Endothelial cell (in vitro differentiated cells): ENCODE results near the gene MT1A. TPM values are rescaled to one million over a fixed set of nuclear protein-coding genes. Genes with fewer than 3 reads are reported as not detected.

ENCODE experiments used
- DNase-seq: peaks from one replicate; pipeline ENCODE4 v3.0.0; 2021; ENCODE audit warnings: low spot score
- H3K27ac Mint-ChIP-seq: one replicate; pipeline ENCODE4 v1.8.0; 2021; ENCODE audit warnings: mixed read lengths, inconsistent platforms; ENCODE audit not compliant: unreplicated experiment
- H3K27me3 Mint-ChIP-seq: one replicate; pipeline ENCODE4 v1.8.0; 2021; ENCODE audit warnings: mild to moderate bottlenecking, moderate library complexity, mixed read lengths, inconsistent platforms; ENCODE audit not compliant: unreplicated experiment
- H3K36me3 Mint-ChIP-seq: one replicate; pipeline ENCODE4 v1.8.0; 2021; ENCODE audit warnings: mild to moderate bottlenecking, low read depth, mixed read lengths, inconsistent platforms; ENCODE audit not compliant: unreplicated experiment
- H3K4me1 Mint-ChIP-seq: one replicate; pipeline ENCODE4 v1.8.0; 2021; ENCODE audit warnings: mild to moderate bottlenecking, mixed read lengths, inconsistent platforms; ENCODE audit not compliant: unreplicated experiment
- H3K4me3 Mint-ChIP-seq: one replicate; pipeline ENCODE4 v1.8.0; 2021; ENCODE audit warnings: mild to moderate bottlenecking, mixed read lengths, inconsistent platforms; ENCODE audit not compliant: unreplicated experiment
- H3K9me3 Mint-ChIP-seq: one replicate; pipeline ENCODE4 v1.8.0; 2021; ENCODE audit warnings: mixed read lengths, inconsistent platforms; ENCODE audit not compliant: unreplicated experiment
- total RNA-seq: library from RNA; stranded (reverse); fragmentation: NEBNext Ultra II Directional; extraction: Animal tissue kit (Norgen Biotek cat#: 25700); gene quantifications from one replicate; pipeline ENCODE4 v1.2.1, GENCODE V29; 2021; ENCODE audit not compliant: unreplicated experiment
- TF ChIP-seq, protein P1 (sequence below): fragments of 200-600 bp; sonication (generic); IDR thresholded peaks from one replicate; pipeline ENCODE4 v1.5.0; 2021; ENCODE audit warnings: antibody characterized with exemption; ENCODE audit not compliant: unreplicated experiment

The MT1A gene
- total RNA-seq, 1 donor from 2014 or later, result not detected

- no peaks in the 10 kb centered on the region for H3K9me3 Mint-ChIP-seq
- H3K36me3 Mint-ChIP-seq, result no peaks in the 10 kb centered on the region
- peaks cover 47% of the 10 kb centered on the region for H3K27me3 Mint-ChIP-seq
- TF ChIP-seq, protein P1, sequence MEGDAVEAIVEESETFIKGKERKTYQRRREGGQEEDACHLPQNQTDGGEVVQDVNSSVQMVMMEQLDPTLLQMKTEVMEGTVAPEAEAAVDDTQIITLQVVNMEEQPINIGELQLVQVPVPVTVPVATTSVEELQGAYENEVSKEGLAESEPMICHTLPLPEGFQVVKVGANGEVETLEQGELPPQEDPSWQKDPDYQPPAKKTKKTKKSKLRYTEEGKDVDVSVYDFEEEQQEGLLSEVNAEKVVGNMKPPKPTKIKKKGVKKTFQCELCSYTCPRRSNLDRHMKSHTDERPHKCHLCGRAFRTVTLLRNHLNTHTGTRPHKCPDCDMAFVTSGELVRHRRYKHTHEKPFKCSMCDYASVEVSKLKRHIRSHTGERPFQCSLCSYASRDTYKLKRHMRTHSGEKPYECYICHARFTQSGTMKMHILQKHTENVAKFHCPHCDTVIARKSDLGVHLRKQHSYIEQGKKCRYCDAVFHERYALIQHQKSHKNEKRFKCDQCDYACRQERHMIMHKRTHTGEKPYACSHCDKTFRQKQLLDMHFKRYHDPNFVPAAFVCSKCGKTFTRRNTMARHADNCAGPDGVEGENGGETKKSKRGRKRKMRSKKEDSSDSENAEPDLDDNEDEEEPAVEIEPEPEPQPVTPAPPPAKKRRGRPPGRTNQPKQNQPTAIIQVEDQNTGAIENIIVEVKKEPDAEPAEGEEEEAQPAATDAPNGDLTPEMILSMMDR, result no peak
- H3K4me1 Mint-ChIP-seq, result peaks cover 10% of the 10 kb centered on the region
- H3K27ac Mint-ChIP-seq, result no peak overlapping the region
- DNase-seq, result no peak
- no peak overlapping the region for H3K4me3 Mint-ChIP-seq
Observed at GRCh38 chr16:56634715-56635440, 3.6 kb upstream of the MT1A start.

DNA sequence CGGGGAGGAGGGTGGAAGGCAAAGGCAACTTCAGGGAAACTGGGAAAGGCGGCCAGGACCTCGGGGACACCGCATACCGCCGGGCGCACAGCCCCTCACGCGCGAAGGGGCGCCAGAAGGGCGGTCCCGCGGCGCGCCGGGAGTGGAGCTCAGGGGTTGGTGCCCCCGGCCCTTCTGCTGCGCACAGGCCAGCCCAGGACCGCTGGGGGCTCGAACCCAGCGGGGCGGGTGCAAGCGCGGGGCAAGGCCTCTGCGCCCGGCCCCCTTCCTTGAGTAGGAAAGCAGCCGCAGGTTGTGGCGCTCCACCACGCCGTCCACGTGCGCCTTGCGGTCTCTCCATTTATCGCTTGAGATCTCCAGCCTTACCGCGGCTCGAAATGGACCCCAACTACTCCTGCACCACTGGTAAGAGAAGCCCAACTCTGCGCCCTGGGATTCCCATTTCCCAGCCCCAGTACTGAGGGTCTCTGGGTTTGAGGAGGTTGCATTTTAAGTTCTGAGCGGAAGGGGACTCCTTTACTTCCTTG, 3.0 kb upstream of the MT1A start:
- H3K27me3 Mint-ChIP-seq, result peaks cover 47% of the 10 kb centered on the region
- no peak overlapping the region for H3K4me3 Mint-ChIP-seq
- H3K27ac Mint-ChIP-seq, result no peak overlapping the region
- TF ChIP-seq, protein P1, result no peak
- DNase-seq, result no peak
- H3K4me1 Mint-ChIP-seq, result peaks cover 10% of the 10 kb centered on the region
- no peaks in the 10 kb centered on the region for H3K9me3 Mint-ChIP-seq
- H3K36me3 Mint-ChIP-seq, result no peaks in the 10 kb centered on the region

GRCh38 chr16:56636616-56637413, 1.7 kb upstream of the MT1A start:
- H3K4me1 Mint-ChIP-seq, result peaks cover 10% of the 10 kb centered on the region
- H3K27me3 Mint-ChIP-seq, result peaks cover 39% of the 10 kb centered on the region
- no peak overlapping the region for H3K4me3 Mint-ChIP-seq
- H3K27ac Mint-ChIP-seq, result no peak overlapping the region
- TF ChIP-seq, protein P1, result no peak
- no peaks in the 10 kb centered on the region for H3K36me3 Mint-ChIP-seq
- DNase-seq, result no peak
- no peaks in the 10 kb centered on the region for H3K9me3 Mint-ChIP-seq

DNA sequence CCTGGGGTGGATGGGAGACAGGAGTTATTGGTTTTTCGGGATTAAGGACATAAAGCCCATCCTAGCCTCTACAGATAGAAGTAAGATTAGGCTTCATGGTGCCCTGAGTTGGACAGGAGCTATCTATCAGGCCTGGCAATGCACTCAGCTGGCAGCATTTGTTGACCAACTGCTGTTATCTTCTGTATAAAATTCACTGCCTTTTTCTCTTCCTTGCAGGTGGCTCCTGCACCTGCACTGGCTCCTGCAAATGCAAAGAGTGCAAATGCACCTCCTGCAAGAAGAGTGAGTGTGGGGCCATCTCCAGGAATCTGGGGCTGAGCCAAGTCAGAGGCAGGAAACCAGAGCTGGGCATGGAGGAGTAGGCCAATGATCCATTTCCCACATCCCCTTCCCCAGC, 579 bp downstream of the MT1A start:
- H3K4me3 Mint-ChIP-seq, result no peak overlapping the region
- no peaks in the 10 kb centered on the region for H3K36me3 Mint-ChIP-seq
- DNase-seq, result no peak
- peaks cover 41% of the 10 kb centered on the region for H3K27me3 Mint-ChIP-seq
- TF ChIP-seq, protein P1, result no peak
- H3K27ac Mint-ChIP-seq, result no peak overlapping the region
- H3K9me3 Mint-ChIP-seq, result no peaks in the 10 kb centered on the region
- peaks cover 7% of the 10 kb centered on the region for H3K4me1 Mint-ChIP-seq
